NOMO-1 treated with dmso at 0.1 percent for 144 hours (cell line): ENCODE data around the gene CD99.

Source experiments
- DNase-seq: peaks from one replicate; lab custom pipeline; 2025; ENCODE audit not compliant: unreplicated experiment; lab: John Stamatoyannopoulos, UW

CD99 gene

GRCh38 chrX:2690856-2691542, at the start of gene CD99:
Gene CD99, plus strand, starts transcription at chrX:2691295. Its CDS starts 66 bp downstream, at chrX:2691361.
- no peak for DNase-seq

GRCh38 chrX:2642146-2642545, 48.9 kb upstream of the CD99 start:
- no peak for DNase-seq

- no peak for DNase-seq
Observed at GRCh38 chrX:2642791-2643190, 48.3 kb upstream of the CD99 start.

GRCh38 chrX:2643880-2644279, 47.2 kb upstream of the CD99 start:
- no peak for DNase-seq

- DNase-seq = no peak
Observed at GRCh38 chrX:2645563-2645962, 45.5 kb upstream of the CD99 start.

- no peak for DNase-seq
Observed at GRCh38 chrX:2647627-2648026, 43.5 kb upstream of the CD99 start.

GRCh38 chrX:2650037-2650436, 41.1 kb upstream of the CD99 start:
- no peak for DNase-seq

- no peak for DNase-seq
Observed at GRCh38 chrX:2650865-2651264, 40.2 kb upstream of the CD99 start.

GRCh38 chrX:2652106-2652505, 39.0 kb upstream of the CD99 start:
- DNase-seq = no peak

- no peak for DNase-seq
Observed at GRCh38 chrX:2654436-2655340, 36.4 kb upstream of the CD99 start.

GRCh38 chrX:2656257-2656836, 34.7 kb upstream of the CD99 start:
- DNase-seq = no peak

GRCh38 chrX:2657532-2658113, 33.5 kb upstream of the CD99 start:
- no peak for DNase-seq

- no peak for DNase-seq
Observed at GRCh38 chrX:2658585-2659292, 32.4 kb upstream of the CD99 start.

- DNase-seq = no peak
Observed at GRCh38 chrX:2662586-2662985, 28.5 kb upstream of the CD99 start.

GRCh38 chrX:2664502-2664901, 26.6 kb upstream of the CD99 start:
- no peak for DNase-seq

- DNase-seq = no peak
Observed at GRCh38 chrX:2665387-2666304, 25.4 kb upstream of the CD99 start.

GRCh38 chrX:2666491-2666890, 24.6 kb upstream of the CD99 start:
- no peak for DNase-seq

- DNase-seq = no peak
Observed at GRCh38 chrX:2670978-2671377, 20.1 kb upstream of the CD99 start.

- no peak for DNase-seq
Observed at GRCh38 chrX:2672084-2672483, 19.0 kb upstream of the CD99 start.

GRCh38 chrX:2673611-2674010, 17.5 kb upstream of the CD99 start:
- DNase-seq = no peak
